ENCODE measurements around the gene DOC2A.
"Not testable (repeated sequence)": the region's sequence is repeated elsewhere in the genome, so short reads cannot be mapped to it uniquely, and the experiment has no call there.

The DOC2A gene

GRCh38 chr16:30010844-30011713, at the start of gene DOC2A:
Gene DOC2A (minus strand): TSS chr16:30011027. CDS start chr16:30010222, 805 bp downstream.
- peak; percentile 71 for DNase-seq

- DNase-seq, result no peak
These were observed 49.5 kb upstream of the DOC2A start for GRCh38 chr16:30060346-30060745.

- peak; percentile 81 for DNase-seq
These were observed 44.2 kb upstream of the DOC2A start for GRCh38 chr16:30054959-30055553.

- no peak for DNase-seq
These were observed 43.6 kb upstream of the DOC2A start for GRCh38 chr16:30054451-30054850.

DNA sequence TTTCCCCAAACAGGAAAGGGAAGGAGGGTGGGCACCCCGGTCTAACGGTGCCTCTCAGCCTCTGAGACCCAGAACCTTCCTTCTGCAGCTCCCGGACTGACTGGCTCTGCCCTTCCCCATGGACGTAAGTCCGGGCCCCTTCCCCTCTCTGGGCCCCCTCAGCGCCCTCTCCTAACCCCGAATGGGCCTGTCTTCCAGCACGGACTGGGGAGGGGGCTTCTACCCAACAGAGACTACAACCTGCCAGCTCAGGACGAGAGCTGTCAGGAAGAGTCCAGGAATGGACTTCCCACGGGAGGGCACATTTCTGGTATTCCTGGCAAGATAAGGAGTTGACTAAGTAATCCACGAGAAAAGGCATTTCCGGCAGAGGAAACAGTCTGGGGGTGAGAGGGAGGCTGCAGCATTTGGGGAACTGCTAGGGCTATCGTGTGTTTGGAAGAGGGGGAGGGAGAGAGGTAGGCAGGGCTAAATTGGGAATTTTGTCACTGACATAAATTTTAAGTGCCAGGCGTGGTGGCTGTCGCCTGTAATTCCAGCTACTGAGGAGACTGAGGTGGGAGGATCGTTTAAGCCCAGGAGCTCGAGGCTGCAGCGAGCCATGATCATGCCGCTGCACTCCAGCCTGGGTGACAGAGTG, 42.7 kb upstream of the DOC2A start:
- no peak for DNase-seq

DNA sequence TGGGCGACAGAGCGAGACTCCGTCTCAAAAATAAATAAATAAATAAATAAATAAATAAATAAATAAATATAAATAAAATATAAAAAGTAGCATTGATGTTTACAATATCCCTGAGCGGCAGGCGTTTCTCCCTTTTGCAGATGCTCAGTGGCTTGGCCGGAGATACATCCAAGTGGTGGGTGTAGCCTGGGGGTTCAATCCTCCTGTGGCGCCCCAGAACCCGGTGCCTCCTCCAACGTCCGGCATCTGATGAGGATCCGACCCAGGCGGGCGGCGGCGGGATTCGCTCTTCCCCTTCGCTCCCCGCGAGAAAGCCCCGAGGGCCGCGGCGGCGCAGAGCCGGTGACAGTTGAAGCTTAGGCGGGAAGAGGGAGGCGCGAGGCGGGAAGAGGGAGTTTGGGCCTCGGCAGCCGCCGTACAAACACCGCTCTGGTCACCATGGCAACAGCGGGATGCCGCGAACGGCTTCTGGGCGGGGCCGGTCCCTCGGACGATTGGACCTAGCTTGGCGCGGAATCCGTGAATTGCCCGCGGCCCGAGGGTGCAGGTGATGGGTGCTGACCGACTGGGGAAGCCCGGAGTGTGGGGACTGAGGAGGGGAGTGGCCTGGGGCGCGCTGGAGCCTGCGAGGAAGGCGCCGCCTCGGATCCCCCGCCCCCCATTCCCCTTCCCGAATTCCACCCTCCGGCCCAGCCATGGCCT, 42.0 kb upstream of the DOC2A start:
- peak; percentile 96 for DNase-seq

DNA sequence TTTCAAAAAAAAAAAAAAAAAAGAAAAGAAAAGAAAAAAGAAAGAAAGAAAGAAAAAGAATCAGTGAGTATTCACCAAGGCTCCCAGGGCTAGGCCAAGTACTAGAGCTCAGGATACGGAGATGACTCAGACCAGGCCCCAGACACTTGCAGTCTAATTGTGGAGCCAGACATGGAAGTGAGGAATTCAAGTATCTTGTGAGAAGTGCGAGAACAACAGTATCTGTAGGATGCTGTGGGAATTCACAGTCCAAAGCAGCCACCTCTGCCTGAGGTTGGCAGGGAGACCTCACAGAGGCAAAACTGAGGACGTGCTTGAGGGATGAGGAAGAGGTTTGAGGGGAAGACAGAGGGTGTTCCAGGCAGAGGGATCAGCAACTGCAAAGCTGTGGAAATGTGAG, 40.7 kb upstream of the DOC2A start:
- no peak for DNase-seq

DNA sequence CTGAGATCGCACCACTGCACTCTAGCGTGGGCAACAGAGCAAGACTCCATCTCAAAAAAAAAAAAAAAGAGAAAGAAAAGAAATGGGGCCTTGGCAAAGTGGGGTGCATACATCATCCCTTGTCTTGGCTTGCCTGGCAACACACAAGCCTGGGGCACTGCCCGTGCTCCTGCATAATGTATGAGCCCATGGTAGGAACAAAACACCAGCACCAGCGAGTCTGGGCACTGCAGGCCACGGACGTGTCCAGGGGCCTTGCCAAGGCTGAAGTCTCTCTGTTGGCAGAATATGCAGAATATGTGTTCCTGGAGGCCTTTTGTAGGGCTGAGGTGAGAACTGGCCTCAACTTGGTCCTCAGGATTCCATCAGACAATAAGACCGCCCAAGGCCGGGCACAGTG, 39.0 kb upstream of the DOC2A start:
- DNase-seq, result no peak

GRCh38 chr16:30046588-30046987, 35.8 kb upstream of the DOC2A start:
- DNase-seq, result no peak

DNA sequence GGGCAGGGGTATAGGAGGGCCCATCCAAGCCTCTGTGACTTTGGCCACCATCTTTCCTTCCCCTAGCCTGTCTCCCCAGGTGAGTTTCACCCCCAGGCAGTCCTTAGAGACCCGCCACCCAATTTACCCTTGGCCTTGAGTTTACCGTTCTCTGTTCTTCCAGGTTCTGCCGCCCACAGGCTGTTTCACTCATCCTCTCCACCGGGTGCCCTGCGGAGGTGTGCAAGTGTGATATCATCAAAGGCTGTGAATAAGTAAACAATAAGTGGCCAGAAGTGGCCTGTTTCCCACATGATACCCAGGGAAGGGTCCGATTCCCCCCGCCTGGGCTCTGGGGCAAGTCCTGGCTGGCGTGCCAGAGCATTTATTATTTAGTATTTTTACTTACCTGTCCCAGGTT, 35.4 kb upstream of the DOC2A start:
- no peak for DNase-seq

DNA sequence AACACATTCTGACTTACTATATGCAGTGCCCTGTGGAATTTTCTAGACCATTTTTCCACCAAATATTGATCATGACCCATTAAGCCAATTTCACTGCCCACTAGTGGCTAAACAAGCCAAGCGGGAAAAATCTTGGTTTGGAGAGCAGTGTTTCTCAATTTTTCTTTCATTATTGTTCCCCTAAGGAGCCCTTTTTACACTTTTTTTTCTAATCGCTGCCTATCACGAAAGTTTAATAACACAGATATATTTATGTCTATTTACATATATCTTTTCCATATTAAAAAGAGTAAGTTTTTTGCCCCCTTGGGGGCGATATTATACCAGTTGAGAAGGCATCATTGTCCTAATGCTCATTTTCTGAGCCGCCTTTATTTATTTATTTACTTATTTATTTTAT, 31.0 kb upstream of the DOC2A start:
- no peak for DNase-seq

DNA sequence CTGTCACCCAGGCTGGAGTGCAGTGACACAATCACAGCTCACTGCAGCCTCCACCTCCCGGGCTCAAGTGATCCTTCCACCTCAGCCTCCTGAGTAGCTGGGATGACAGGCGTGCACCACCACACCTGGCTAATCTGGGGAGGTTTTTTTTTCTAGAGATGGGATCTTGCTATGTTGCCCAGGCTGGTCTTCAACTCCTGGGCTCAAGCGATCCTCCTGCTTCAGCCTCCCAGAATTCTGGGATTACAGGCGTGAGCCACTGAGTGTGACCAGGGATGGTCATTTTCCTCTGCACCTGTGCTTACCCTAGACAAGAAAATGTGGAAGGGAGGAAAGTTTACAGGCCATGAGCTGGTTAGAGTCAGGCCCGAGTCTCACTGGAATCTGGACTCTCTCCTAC, 29.9 kb upstream of the DOC2A start:
- DNase-seq, result not testable (repeated sequence)

- DNase-seq, result no peak
These were observed 29.4 kb upstream of the DOC2A start for GRCh38 chr16:30040221-30040620.

GRCh38 chr16:30033270-30033669, 22.4 kb upstream of the DOC2A start:
- DNase-seq, result no peak

GRCh38 chr16:30032083-30032819, 21.4 kb upstream of the DOC2A start:
- peak; percentile 84 for DNase-seq

- DNase-seq, result no peak
These were observed 20.7 kb upstream of the DOC2A start for GRCh38 chr16:30031477-30031918.

- DNase-seq, result no peak
These were observed 20.1 kb upstream of the DOC2A start, which contains the start of gene TLCD3B for GRCh38 chr16:30030841-30031413. Gene TLCD3B (minus strand): TSS chr16:30031271. CDS start chr16:30030527, 744 bp downstream.

GRCh38 chr16:30030011-30030685, 19.3 kb upstream of the DOC2A start:
- no peak for DNase-seq

GRCh38 chr16:30028438-30029076, 17.7 kb upstream of the DOC2A start:
- no peak for DNase-seq

GRCh38 chr16:30027588-30028437, 17.0 kb upstream of the DOC2A start:
- DNase-seq, result no peak

Data from activated effector memory CD4-positive, alpha-beta T cell treated with anti-CD3 and anti-CD28 coated beads, Interleukin-2, amount 50 U/mL, for 16 hours (primary cell).